SU-DHL-6 (cell line): ENCODE data around the gene CDH3.

Source experiments
- CTCF ChIP-seq: fragments of 200-600 bp; sonication (generic); IDR thresholded peaks from one replicate; pipeline ENCODE4 v1.5.1; 2017; ENCODE audit warnings: antibody characterized with exemption, mild to moderate bottlenecking, low read length, moderate library complexity; ENCODE audit not compliant: insufficient read depth, poor library complexity, severe bottlenecking
- EZH2phosphoT487 ChIP-seq: fragments of 200-600 bp; sonication (generic), shearing (Covaris generic); conservative IDR thresholded peaks from 2 replicates; pipeline ENCODE4 v1.6.1; 2018; ENCODE audit warnings: mild to moderate bottlenecking, antibody characterized with exemption, low read length, moderate library complexity, mixed read lengths

DNA sequence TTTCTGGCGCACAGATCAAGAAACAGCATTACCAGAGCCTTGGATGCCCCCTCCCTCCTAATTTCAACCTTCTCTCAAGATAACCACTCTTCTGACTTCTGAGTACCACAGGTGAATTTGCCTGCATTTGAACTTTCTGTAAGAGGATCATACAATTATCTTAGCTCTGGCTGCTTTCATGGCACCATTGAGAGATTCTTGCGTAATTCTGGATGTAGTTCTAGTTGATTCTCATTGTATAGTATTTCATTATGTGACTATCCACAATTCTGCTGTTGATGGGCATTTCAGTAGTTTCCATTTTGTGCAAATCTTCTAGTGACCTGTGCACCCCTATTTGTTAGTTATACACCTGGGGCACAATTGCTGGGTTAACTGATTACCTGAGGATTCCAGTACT lies 7.5 kb downstream of the CDH3 start:
- TF ChIP-seq CTCF (no peak), EZH2phosphoT487 (no peak)
